ENCODE data around the gene SLC31A1.

Gene SLC31A1

GRCh38 chr9:113258282-113258681, 36.9 kb downstream of the SLC31A1 start:
- no peak for DNase-seq (ENCODE audit: low read depth, low spot score)
- ChIA-PET CTCF (interaction anchor here (1.5 to 3.8 kb wide), 2 partner anchors 17 to 144 kb away, joined by 3 to 20 read pairs; partner anchors contain the start of genes CDC26 and PRPF4), POLR2A (no interaction called here)

GRCh38 chr9:113261917-113262671, 40.8 kb downstream of the SLC31A1 start:
- H3K4me3 ChIP-seq (ENCODE audit: low read depth, low read length): no peak overlapping the region
- TF ChIP-seq CTCF (IDR thresholded peaks at IDR 0.05; ENCODE audit: insufficient read depth, low read length, missing control alignments): no peak
- POLR2A ChIA-PET: no interaction called here
- CTCF ChIA-PET: interaction anchor here (2.5 kb wide), 1 partner anchor 12 kb away, joined by 20 read pairs; the partner anchor contains the start of genes CDC26 and PRPF4
- no peak for DNase-seq (ENCODE audit: low read depth, low spot score)

More at GRCh38 chr9:113258282-113258681, 36.9 kb downstream of the SLC31A1 start:
- no peak overlapping the region for H3K4me3 ChIP-seq (ENCODE audit: low read depth, low read length)
- TF ChIP-seq CTCF (IDR thresholded peaks at IDR 0.05; ENCODE audit: insufficient read depth, low read length, missing control alignments): no peak

- no peak overlapping the region for H3K4me3 ChIP-seq (ENCODE audit: low read depth, low read length)
- POLR2A ChIA-PET: interaction anchor here (0.7 kb wide), 1 partner anchor 24 kb away, joined by 3 read pairs; no protein-coding TSS in a partner anchor
- CTCF ChIA-PET: interaction anchor here (3.2 kb wide), 1 partner anchor 8 kb away, joined by 16 read pairs; the partner anchor contains the start of genes CDC26 and PRPF4
Observed at GRCh38 chr9:113266174-113266573, 44.8 kb downstream of the SLC31A1 start.

GRCh38 chr9:113267911-113268566, 46.7 kb downstream of the SLC31A1 start:
- ChIA-PET POLR2A (no interaction called here), CTCF (no interaction called here)
- H3K4me3 ChIP-seq (ENCODE audit: low read depth, low read length): no peak overlapping the region
- TF ChIP-seq CTCF (IDR thresholded peaks at IDR 0.05; ENCODE audit: insufficient read depth, low read length, missing control alignments): no peak
- no peak for DNase-seq (ENCODE audit: low read depth, low spot score)

More at GRCh38 chr9:113266174-113266573, 44.8 kb downstream of the SLC31A1 start:
- no peak for DNase-seq (ENCODE audit: low read depth, low spot score)
- TF ChIP-seq CTCF (IDR thresholded peaks at IDR 0.05; ENCODE audit: insufficient read depth, low read length, missing control alignments): no peak

GRCh38 chr9:113269355-113269754, 48.0 kb downstream of the SLC31A1 start:
- TF ChIP-seq CTCF (IDR thresholded peaks at IDR 0.05; ENCODE audit: insufficient read depth, low read length, missing control alignments): no peak
- DNase-seq (ENCODE audit: low read depth, low spot score): no peak
- POLR2A ChIA-PET: no interaction called here
- H3K4me3 ChIP-seq (ENCODE audit: low read depth, low read length): no peak overlapping the region
- CTCF ChIA-PET: interaction anchor here (1.8 kb wide), 1 partner anchor 389 kb away, joined by 5 read pairs; no protein-coding TSS in a partner anchor

- CTCF ChIA-PET: interaction anchor here (1.8 kb wide), 1 partner anchor 388 kb away, joined by 5 read pairs; no protein-coding TSS in a partner anchor
- no peak for DNase-seq (ENCODE audit: low read depth, low spot score)
- no peak overlapping the region for H3K4me3 ChIP-seq (ENCODE audit: low read depth, low read length)
- POLR2A ChIA-PET: no interaction called here
- TF ChIP-seq CTCF (IDR thresholded peaks at IDR 0.05; ENCODE audit: insufficient read depth, low read length, missing control alignments): no peak
Observed at GRCh38 chr9:113269871-113270270, 48.5 kb downstream of the SLC31A1 start.

All from AG04449 (cell line).